ENCODE results near the gene GNL3L. TPM values are rescaled to one million over a fixed set of nuclear protein-coding genes. Genes with fewer than 3 reads are reported as not detected.

The GNL3L gene
- total RNA-seq, 4 donors from 2014 or later = 21.2 to 34.8 (median 24.4) TPM

- intact Hi-C loops (cut with DNase I) = no loop called here
- 54% methylated on average over 6 of the region's 6 CpGs; no CpG with 5 or more reads in 1 of the 2 donors for WGBS, 2 donors
- no peak for DNase-seq
These were observed 37.7 kb upstream of the GNL3L start for GRCh38 chrX:54492340-54492739.

DNA sequence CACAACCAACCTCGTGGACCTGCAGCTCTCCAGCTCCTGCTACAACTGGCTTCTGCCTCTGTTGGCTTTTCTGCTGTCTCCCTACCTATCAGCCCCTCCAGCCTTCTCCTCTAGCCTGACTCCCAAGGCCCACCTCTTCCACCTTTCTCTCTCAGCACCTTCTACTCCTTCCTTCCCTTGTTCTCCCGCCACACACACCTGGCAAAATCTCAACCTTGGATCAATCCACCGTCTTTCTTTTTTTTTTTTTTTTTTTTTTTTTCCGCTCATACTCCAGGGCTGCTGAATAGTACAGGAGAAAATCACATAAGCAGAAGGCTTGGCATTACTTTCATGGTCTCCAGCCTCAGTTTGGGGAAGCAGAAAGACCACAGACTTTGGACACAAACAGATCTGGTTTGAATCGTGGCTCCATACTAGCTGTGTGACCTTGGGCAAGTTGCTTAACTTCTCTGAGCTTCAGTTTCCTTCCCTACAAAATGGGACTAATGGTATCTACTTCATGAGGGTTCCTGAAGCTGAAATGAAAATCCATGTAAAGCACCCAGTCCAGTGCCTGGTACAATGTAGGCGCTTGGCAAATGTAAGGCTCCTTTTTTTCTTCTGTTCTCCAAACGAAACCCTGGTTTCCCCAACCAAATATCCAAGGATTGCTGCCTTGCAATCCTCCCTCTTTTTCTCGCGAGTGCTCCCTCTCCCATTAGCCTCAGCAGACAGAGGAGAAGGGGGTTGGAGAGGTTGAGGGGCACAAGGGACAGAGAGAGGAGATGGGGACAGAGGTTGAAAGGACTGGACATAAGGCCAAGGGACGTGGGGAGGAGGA is 35.6 kb upstream of the GNL3L start:
- 28 to 53% methylated on average over 3 to 9 of the region's 10 CpGs for WGBS, 2 donors
- peak overlapping the region; percentile 75 to 88 (median 80) for H3K27ac ChIP-seq

More at GRCh38 chrX:54492340-54492739, 37.7 kb upstream of the GNL3L start:
- Histone ChIP-seq H3K4me3 (no peak overlapping the region), H3K9me3 (no peaks in the 10 kb centered on the region), H3K27me3 (no peaks in the 10 kb centered on the region), H3K4me1 (peaks cover 0 to 39% (median 3%) of the 10 kb centered on the region in 3 donors), H3K27ac (peak overlapping the region in 1 of 4 donors; percentile 35), H3K36me3 (no peaks in the 10 kb centered on the region)
- TF ChIP-seq POLR2A (IDR thresholded peaks at IDR 0.05) (no peak), CTCF (IDR thresholded peaks at IDR 0.05) (no peak)

GRCh38 chrX:54494989-54495813 is 34.8 kb upstream of the GNL3L start:
- Histone ChIP-seq H3K27ac (peak overlapping the region; percentile 75 to 88 (median 80)), H3K4me3 (peak overlapping the region; percentile 55 to 74 (median 64)), H3K9me3 (no peaks in the 10 kb centered on the region), H3K36me3 (no peaks in the 10 kb centered on the region), H3K27me3 (no peaks in the 10 kb centered on the region), H3K4me1 (peaks cover 0 to 39% (median 3%) of the 10 kb centered on the region in 3 donors)
- TF ChIP-seq CTCF (IDR thresholded peaks at IDR 0.05) (no peak), POLR2A (IDR thresholded peaks at IDR 0.05) (no peak)
- 32% methylated on average over 10 of the region's 86 CpGs; no CpG with 5 or more reads in 1 of the 2 donors for WGBS, 2 donors
- intact Hi-C loops (cut with DNase I) = no loop called here
- DNase-seq = no peak

More for the DNA sequence above, 35.6 kb upstream of the GNL3L start:
- TF ChIP-seq CTCF (IDR thresholded peaks at IDR 0.05) (no peak), POLR2A (IDR thresholded peaks at IDR 0.05) (no peak)
- peak overlapping the region; percentile 55 to 74 (median 64) for H3K4me3 ChIP-seq
- H3K4me1 ChIP-seq = peaks cover 0 to 39% (median 3%) of the 10 kb centered on the region in 3 donors
- no peak for DNase-seq
- no peaks in the 10 kb centered on the region for H3K9me3 ChIP-seq
- H3K27me3 ChIP-seq = no peaks in the 10 kb centered on the region
- H3K36me3 ChIP-seq = no peaks in the 10 kb centered on the region
- intact Hi-C loops (cut with DNase I) = no loop called here

DNA sequence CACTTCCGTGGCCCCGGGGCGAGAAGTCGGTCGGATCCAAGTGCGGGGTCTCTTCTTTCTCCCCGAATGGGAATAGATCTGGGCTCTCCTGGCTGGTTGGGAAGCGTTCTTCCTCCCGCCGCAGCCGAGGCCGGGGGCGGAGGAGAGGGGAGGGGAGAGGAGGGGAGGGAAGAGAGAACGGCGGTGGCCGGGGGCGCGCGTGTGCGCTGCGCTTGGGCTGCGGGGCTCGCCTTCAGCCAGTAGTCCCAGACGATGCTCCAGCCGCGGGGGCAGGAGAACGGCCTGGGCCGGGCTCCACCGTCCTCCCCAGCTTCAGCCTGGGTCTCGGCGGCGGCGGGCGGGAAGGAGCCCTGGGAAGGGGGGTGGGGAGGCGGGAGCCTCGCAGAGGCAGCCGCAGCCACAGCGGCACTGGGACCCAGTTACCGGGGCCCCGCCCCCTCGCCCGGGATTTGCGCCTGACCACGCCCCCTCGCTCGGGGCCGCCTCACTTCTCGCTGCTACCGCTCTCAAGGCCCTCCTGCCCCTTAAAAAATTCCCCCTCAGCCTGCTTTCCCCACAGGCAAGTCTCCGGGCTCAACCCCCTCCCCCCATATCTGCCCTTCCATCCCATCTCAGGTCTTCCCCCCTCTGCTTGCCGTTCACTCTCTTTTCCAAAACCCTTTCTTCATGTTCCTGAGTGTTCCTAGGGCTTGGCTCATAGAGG is 34.1 kb upstream of the GNL3L start, which contains the start of gene FGD1:
Gene FGD1, minus strand, starts transcription at position 421 of the 703 bp plus-strand sequence. CDS start 802 bp downstream, outside the sequence.
- no peak for DNase-seq
- Histone ChIP-seq H3K27ac (peak within 1 kb of the TSS; percentile 75 to 88 (median 80)), H3K4me3 (peak within 1 kb of the TSS; percentile 55 to 74 (median 64)), H3K27me3 (no peaks in the 10 kb centered on the region), H3K36me3 (no peaks in the 10 kb centered on the region), H3K4me1 (peaks cover 0 to 39% (median 3%) of the 10 kb centered on the region in 3 donors), H3K9me3 (no peaks in the 10 kb centered on the region)
- WGBS, 2 donors = 0 to 27% methylated on average over 2 to 12 of the region's 51 CpGs
- no peak for TF ChIP-seq CTCF (IDR thresholded peaks at IDR 0.05)
- no peak for TF ChIP-seq POLR2A (IDR thresholded peaks at IDR 0.05)
- intact Hi-C loops (cut with DNase I) = no loop called here

All from esophagus squamous epithelium (tissue), 5 donors.